SK-N-SH treated with all-trans-retinoic acid at 6 μM for 48 hours (cell line): ENCODE measurements around the gene CMIP.
"Not testable (repeated sequence)": the region's sequence is repeated elsewhere in the genome, so short reads cannot be mapped to it uniquely, and the experiment has no call there.

ENCODE experiments used
- ATAC-seq: fragments of 200-7000 bp; cut with Tn5 transposase; 3 replicates; pipeline ENCODE4 v1.9.1; 2020; ENCODE audit warnings: mild to moderate bottlenecking, moderate library complexity
- ARNTL ChIP-seq: fragments of 450-650 bp; formaldehyde crosslinking; IDR thresholded peaks from 2 replicates; pipeline ENCODE4 v1.5.0; 2020; ENCODE audit warnings: low read depth, mild to moderate bottlenecking, moderate library complexity, borderline replicate concordance
- BACH2 ChIP-seq: fragments of 250-450 bp; sonication (Bioruptor Pico); IDR thresholded peaks from 2 replicates; pipeline ENCODE4 v1.9.0; 2021; ENCODE audit warnings: mild to moderate bottlenecking, borderline replicate concordance
- CREB5 ChIP-seq: fragments of 250-450 bp; sonication (Bioruptor Pico); IDR thresholded peaks from 2 replicates; pipeline ENCODE4 v1.5.1; 2020; ENCODE audit warnings: low read depth, mild to moderate bottlenecking, moderate library complexity
- CSDC2 ChIP-seq: fragments of 250-450 bp; sonication (Bioruptor Pico); IDR thresholded peaks from 2 replicates; pipeline ENCODE4 v1.5.0; 2020; ENCODE audit warnings: mild to moderate bottlenecking, moderate library complexity
- ESRRG ChIP-seq: fragments of 250-450 bp; sonication (Bioruptor Pico); IDR thresholded peaks from 2 replicates; pipeline ENCODE4 v1.6.1; 2021; ENCODE audit warnings: mild to moderate bottlenecking
- GLIS3 ChIP-seq: fragments of 250-450 bp; sonication (Bioruptor Pico); IDR thresholded peaks from 2 replicates; pipeline ENCODE4 v1.5.0; 2020; ENCODE audit warnings: mild to moderate bottlenecking, moderate library complexity
- ISL1 ChIP-seq: fragments of 250-450 bp; sonication (Bioruptor Pico); IDR thresholded peaks from 2 replicates; pipeline ENCODE4 v2.1.2; 2022; ENCODE audit warnings: mild to moderate bottlenecking, moderate library complexity
- OSR1 ChIP-seq: fragments of 250-450 bp; sonication (Bioruptor Pico); IDR thresholded peaks from 2 replicates; pipeline ENCODE4 v1.8.0; 2022; ENCODE audit warnings: moderate library complexity, mild to moderate bottlenecking, inconsistent platforms
- RARB ChIP-seq: fragments of 250-450 bp; sonication (Bioruptor Pico); IDR thresholded peaks from 2 replicates; pipeline ENCODE4 v1.8.0; 2021; ENCODE audit warnings: mild to moderate bottlenecking, moderate library complexity
- SNAI2 ChIP-seq: fragments of 250-450 bp; sonication (Bioruptor Pico); IDR thresholded peaks from 2 replicates; pipeline ENCODE4 v1.5.0; 2020; ENCODE audit warnings: mild to moderate bottlenecking, moderate library complexity
- TCF4 ChIP-seq: fragments of 250-450 bp; sonication (Bioruptor Pico); IDR thresholded peaks from 2 replicates; pipeline ENCODE4 v1.8.0; 2021; ENCODE audit warnings: mild to moderate bottlenecking, moderate library complexity, borderline replicate concordance
- ZC3H10 ChIP-seq: fragments of 250-450 bp; sonication (Bioruptor Pico); IDR thresholded peaks from 2 replicates; pipeline ENCODE4 v1.5.1; 2021; ENCODE audit warnings: mild to moderate bottlenecking, moderate library complexity
- ZFP3 ChIP-seq: fragments of 250-450 bp; sonication (Bioruptor Pico); IDR thresholded peaks from 2 replicates; pipeline ENCODE4 v1.5.0; 2020; ENCODE audit warnings: mild to moderate bottlenecking, moderate library complexity
- ZFP30 ChIP-seq: fragments of 450-650 bp; formaldehyde crosslinking; IDR thresholded peaks from 2 replicates; pipeline ENCODE4 v1.5.0; 2022; ENCODE audit warnings: mild to moderate bottlenecking, moderate library complexity
- ZNF565 ChIP-seq: fragments of 450-650 bp; formaldehyde crosslinking; conservative IDR thresholded peaks from 2 replicates; pipeline ENCODE4 v1.5.0; 2020; ENCODE audit warnings: low read depth, mild to moderate bottlenecking, moderate library complexity
- ZNF8 ChIP-seq: fragments of 450-650 bp; formaldehyde crosslinking; IDR thresholded peaks from 2 replicates; pipeline ENCODE4 v1.5.0; 2020; ENCODE audit warnings: mild to moderate bottlenecking, moderate library complexity
- TF ChIP-seq, protein P1 (sequence below): fragments of 250-450 bp; sonication (Bioruptor Pico); IDR thresholded peaks from 2 replicates; pipeline ENCODE4 v1.5.1; 2021; ENCODE audit warnings: mild to moderate bottlenecking, moderate library complexity
- TF ChIP-seq, protein P2 (sequence below): fragments of 250-450 bp; sonication (Bioruptor Pico); IDR thresholded peaks from 2 replicates; pipeline ENCODE4 v1.8.0; 2021; ENCODE audit warnings: low read depth, mild to moderate bottlenecking, moderate library complexity, borderline replicate concordance

Gene CMIP

DNA sequence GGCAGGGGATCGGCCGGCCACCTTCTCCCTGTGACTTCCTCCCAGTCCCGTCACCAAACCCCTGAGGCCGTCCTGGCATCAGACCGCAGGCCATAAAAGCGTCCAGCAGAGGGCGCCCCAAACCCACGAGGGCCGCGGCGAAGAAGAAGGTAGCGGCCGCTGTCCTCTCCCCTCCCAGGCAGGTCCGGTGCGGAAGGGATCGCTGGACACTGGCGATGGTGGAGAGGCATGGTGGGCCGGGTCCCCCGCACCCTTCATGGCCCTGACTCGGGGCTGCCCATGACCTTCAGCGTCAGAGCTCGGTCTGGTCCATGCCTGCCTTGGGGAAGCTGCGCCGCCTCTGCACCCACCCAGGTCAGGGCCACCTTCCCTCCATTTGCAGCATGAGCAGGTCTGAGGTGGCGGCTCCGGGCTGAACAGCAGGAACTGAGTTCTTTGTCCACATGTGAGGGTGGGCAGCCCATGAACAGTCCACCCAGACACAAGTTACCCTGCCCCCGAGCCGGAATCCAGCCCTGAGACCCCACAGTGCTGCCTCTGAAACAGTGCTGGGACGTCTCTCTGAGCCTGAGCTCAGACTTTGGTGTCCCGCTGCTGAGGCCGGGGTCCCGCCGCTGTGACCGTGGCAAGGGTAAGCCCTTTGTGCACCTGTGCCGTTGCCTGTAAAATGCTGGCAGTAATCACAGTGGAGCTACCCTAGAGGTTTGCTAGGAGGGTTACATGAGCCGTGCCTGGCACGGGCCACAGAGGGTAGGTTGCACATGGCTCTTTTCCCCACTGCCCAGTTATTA is 40.8 kb upstream of the CMIP start:
- peak; percentile 90 for ATAC-seq
- TF ChIP-seq CREB5 (CRISPR knock-in tag) (no peak), ZNF565 (CRISPR knock-in tag) (0 out of 2 replicates have a peak, but pooled peaks have one; percentile 12)

DNA sequence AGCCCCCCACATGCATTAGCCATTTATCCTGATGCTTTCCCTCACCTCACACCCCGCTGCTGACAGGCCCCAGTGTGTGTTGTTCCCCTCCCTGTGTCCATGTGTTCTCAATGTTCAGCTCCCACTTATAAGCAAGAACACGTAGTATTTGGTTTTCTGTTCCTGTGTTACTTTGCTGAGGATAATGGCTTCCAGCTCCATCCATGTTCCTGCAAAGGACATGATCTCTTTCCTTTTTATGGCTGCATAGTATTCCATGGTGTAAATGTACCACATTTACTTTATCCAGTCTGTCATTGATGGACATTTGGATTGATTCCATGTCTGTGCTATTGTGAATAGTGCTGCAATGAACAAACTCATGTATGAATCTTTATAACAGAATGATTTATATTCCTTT is 39.6 kb upstream of the CMIP start:
- ATAC-seq = not testable (repeated sequence)

DNA sequence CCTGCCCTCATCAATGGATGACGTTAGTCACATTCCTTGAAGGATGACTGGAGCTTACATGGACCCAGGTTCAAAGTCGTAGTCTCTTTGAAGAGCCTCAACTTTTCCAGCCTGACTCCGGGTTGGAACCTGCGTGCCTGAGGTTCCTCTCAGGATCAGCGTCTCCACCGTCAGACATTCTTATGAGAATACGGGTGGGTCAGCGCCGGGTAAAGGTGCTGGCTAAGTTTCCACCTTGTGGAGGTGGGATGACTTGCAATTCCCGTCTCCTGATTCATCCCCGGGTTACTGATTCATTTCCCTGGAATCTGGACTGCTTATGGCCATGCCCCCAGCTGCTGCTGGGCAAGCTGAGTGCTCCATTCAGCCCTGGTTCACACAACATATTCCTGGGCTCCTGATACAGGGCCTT is 38.9 kb upstream of the CMIP start:
- peak; percentile 90 for ATAC-seq
- no peak for TF ChIP-seq ARNTL (CRISPR knock-in tag)

GRCh38 chr16:81408409-81408950 is 36.1 kb upstream of the CMIP start:
- ATAC-seq = no peak
- TF ChIP-seq GLIS3 (CRISPR knock-in tag) (no peak), CREB5 (CRISPR knock-in tag) (no peak), ZNF8 (CRISPR knock-in tag) (no peak), ZC3H10 (no peak), CSDC2 (CRISPR knock-in tag) (no peak), OSR1 (CRISPR knock-in tag) (no peak), ZNF565 (CRISPR knock-in tag) (no peak), SNAI2 (CRISPR knock-in tag) (no peak), TCF4 (CRISPR knock-in tag) (no peak), RARB (CRISPR knock-in tag) (no peak), BACH2 (CRISPR knock-in tag) (no peak)
- TF ChIP-seq, protein P1, sequence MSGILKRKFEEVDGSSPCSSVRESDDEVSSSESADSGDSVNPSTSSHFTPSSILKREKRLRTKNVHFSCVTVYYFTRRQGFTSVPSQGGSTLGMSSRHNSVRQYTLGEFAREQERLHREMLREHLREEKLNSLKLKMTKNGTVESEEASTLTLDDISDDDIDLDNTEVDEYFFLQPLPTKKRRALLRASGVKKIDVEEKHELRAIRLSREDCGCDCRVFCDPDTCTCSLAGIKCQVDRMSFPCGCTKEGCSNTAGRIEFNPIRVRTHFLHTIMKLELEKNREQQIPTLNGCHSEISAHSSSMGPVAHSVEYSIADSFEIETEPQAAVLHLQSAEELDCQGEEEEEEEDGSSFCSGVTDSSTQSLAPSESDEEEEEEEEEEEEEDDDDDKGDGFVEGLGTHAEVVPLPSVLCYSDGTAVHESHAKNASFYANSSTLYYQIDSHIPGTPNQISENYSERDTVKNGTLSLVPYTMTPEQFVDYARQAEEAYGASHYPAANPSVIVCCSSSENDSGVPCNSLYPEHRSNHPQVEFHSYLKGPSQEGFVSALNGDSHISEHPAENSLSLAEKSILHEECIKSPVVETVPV (CRISPR knock-in tag) = no peak
- TF ChIP-seq, protein P2, sequence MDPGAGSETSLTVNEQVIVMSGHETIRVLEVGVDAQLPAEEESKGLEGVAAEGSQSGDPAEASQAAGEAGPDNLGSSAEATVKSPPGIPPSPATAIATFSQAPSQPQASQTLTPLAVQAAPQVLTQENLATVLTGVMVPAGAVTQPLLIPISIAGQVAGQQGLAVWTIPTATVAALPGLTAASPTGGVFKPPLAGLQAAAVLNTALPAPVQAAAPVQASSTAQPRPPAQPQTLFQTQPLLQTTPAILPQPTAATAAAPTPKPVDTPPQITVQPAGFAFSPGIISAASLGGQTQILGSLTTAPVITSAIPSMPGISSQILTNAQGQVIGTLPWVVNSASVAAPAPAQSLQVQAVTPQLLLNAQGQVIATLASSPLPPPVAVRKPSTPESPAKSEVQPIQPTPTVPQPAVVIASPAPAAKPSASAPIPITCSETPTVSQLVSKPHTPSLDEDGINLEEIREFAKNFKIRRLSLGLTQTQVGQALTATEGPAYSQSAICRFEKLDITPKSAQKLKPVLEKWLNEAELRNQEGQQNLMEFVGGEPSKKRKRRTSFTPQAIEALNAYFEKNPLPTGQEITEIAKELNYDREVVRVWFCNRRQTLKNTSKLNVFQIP = no peak

DNA sequence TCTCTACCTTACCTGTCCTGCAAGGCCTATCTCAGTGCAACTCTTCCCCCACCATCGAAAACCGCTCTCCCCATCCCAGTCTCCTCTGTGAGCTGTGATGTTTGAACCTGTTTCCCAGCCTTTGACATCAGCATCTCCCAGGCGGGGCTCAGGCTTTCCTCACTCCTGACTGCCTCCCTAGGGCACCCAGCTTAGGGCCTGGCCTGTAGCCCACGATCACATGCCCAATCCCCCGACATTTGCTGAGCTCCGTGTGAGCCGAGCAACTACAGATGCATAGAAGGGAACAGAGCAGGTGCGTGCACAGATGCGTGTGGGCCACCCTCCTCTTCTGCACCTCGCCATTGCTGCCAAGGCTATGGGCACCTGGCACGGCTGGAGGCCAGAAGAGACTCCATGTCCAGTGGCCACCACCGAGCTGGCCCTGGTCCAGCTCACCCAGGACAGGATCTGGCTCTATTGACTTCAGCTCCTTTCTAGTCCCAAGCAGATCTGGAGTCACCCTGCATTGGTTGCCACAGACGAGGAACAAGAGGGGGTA is 35.5 kb upstream of the CMIP start:
- TF ChIP-seq GLIS3 (CRISPR knock-in tag) (no peak), ARNTL (CRISPR knock-in tag) (no peak), OSR1 (CRISPR knock-in tag) (no peak), ESRRG (CRISPR knock-in tag) (no peak), ISL1 (no peak), ZFP30 (CRISPR knock-in tag) (no peak), CSDC2 (CRISPR knock-in tag) (no peak), BACH2 (CRISPR knock-in tag) (no peak), ZFP3 (CRISPR knock-in tag) (no peak), ZNF565 (CRISPR knock-in tag) (no peak), SNAI2 (CRISPR knock-in tag) (no peak)
- TF ChIP-seq, protein P2 = no peak
- no peak for ATAC-seq
